Mucosa of rectum (tissue), 2 donors: ENCODE measurements around the gene MACROD2.

Source experiments
- H3K27ac ChIP-seq, 2 donors: one replicate each; pipeline ENCODE4 v1.7.0; 2013; ENCODE audit warnings: inconsistent platforms in 2 of 2, low read depth in 2 of 2, low read length in 2 of 2
- H3K27me3 ChIP-seq, 2 donors: one replicate each; pipeline ENCODE4 v1.7.0; 2013; ENCODE audit warnings: low read length in 2 of 2; ENCODE audit not compliant: control insufficient read depth in 2 of 2, insufficient read depth in 2 of 2
- H3K36me3 ChIP-seq, 2 donors: one replicate each; pipeline ENCODE4 v1.7.0; 2013; ENCODE audit warnings: low read length in 2 of 2; ENCODE audit not compliant: control insufficient read depth in 2 of 2, insufficient read depth in 2 of 2
- H3K4me1 ChIP-seq, 2 donors: one replicate each; pipeline ENCODE4 v1.7.0; 2013; ENCODE audit warnings: low read length in 2 of 2, mild to moderate bottlenecking in 1 of 2; ENCODE audit not compliant: control insufficient read depth in 2 of 2, insufficient read depth in 2 of 2
- H3K4me3 ChIP-seq, 2 donors: one replicate each; pipeline ENCODE4 v1.7.0; 2013; ENCODE audit warnings: low read length in 2 of 2
- H3K9ac ChIP-seq, 2 donors: one replicate each; pipeline ENCODE4 v1.7.0; 2013; ENCODE audit warnings: low read length in 2 of 2, low read depth in 1 of 2, mild to moderate bottlenecking in 1 of 2
- H3K9me3 ChIP-seq, 2 donors: one replicate each; pipeline ENCODE4 v1.7.0; 2013; ENCODE audit warnings: low read length in 2 of 2; ENCODE audit not compliant: control insufficient read depth in 2 of 2
- donor health status: healthy.
- donor health status: Normal muscosa, but diverticular disease.

MACROD2 gene

DNA sequence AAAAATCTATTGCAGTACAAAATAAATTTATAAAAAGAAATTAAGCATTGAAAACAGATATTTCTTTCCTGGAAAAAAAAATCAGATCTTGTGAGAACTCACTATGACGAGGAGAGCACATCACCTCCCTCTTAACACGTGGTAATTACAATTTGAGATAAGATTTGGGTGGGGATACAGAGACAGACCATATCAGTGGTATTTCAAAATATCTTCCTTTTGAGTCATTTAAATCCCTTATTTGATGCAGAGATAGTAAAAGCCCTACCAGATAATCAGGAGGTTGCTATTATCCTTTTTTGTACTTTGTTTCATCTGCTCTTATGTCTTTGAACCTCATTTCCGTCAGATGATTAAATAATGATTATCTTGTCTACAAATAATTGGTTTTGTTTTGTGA, 1777.5 kb downstream of the MACROD2 start:
- no peak overlapping the region for H3K27ac ChIP-seq
- no peak overlapping the region for H3K4me3 ChIP-seq
- no peaks in the 10 kb centered on the region for H3K36me3 ChIP-seq

GRCh38 chr20:15774926-15775325, 1779.6 kb downstream of the MACROD2 start:
- H3K4me3 ChIP-seq, result no peak overlapping the region
- no peak overlapping the region for H3K27ac ChIP-seq
- no peak overlapping the region for H3K9ac ChIP-seq
- H3K27me3 ChIP-seq, result no peaks in the 10 kb centered on the region
- H3K4me1 ChIP-seq, result no peaks in the 10 kb centered on the region
- H3K9me3 ChIP-seq, result no peaks in the 10 kb centered on the region
- no peaks in the 10 kb centered on the region for H3K36me3 ChIP-seq

More for the DNA sequence above, 1777.5 kb downstream of the MACROD2 start:
- Histone ChIP-seq H3K4me1 (no peaks in the 10 kb centered on the region), H3K27me3 (no peaks in the 10 kb centered on the region), H3K9me3 (no peaks in the 10 kb centered on the region), H3K9ac (no peak overlapping the region)

- Histone ChIP-seq H3K9me3 (no peaks in the 10 kb centered on the region), H3K9ac (no peak overlapping the region), H3K27me3 (no peaks in the 10 kb centered on the region), H3K4me3 (no peak overlapping the region), H3K27ac (no peak overlapping the region), H3K4me1 (no peaks in the 10 kb centered on the region), H3K36me3 (no peaks in the 10 kb centered on the region)
These were observed 1781.6 kb downstream of the MACROD2 start for GRCh38 chr20:15776770-15777466.

DNA sequence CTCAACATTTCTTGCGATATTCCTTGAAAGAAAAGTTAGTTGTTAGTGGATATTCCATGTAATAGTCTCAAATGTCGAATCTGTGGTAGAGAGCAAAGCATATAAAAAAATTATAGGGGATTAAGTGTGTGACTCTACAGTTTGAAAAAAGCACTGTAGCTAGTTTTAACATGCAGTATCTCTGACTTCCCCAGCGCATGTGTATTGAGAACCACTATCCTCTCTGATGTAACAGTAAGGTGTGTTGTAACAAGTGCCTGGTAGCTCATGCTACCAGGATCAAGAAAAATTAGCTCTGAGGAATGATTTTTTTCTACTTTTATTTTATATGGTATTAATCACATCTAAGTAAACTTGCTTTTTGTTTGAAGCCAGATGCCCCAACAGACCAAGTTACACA, 1788.7 kb downstream of the MACROD2 start:
- Histone ChIP-seq H3K4me3 (no peak overlapping the region), H3K4me1 (no peaks in the 10 kb centered on the region), H3K9me3 (no peaks in the 10 kb centered on the region), H3K27me3 (no peaks in the 10 kb centered on the region), H3K36me3 (no peaks in the 10 kb centered on the region), H3K9ac (no peak overlapping the region), H3K27ac (no peak overlapping the region)

GRCh38 chr20:15789079-15789478, 1793.8 kb downstream of the MACROD2 start:
- H3K27ac ChIP-seq, result no peak overlapping the region
- no peaks in the 10 kb centered on the region for H3K27me3 ChIP-seq
- H3K9ac ChIP-seq, result no peak overlapping the region
- no peaks in the 10 kb centered on the region for H3K4me1 ChIP-seq
- no peaks in the 10 kb centered on the region for H3K9me3 ChIP-seq
- H3K4me3 ChIP-seq, result no peak overlapping the region
- H3K36me3 ChIP-seq, result no peaks in the 10 kb centered on the region

GRCh38 chr20:15792855-15793254, 1797.5 kb downstream of the MACROD2 start:
- no peak overlapping the region for H3K27ac ChIP-seq
- H3K36me3 ChIP-seq, result no peaks in the 10 kb centered on the region
- no peaks in the 10 kb centered on the region for H3K9me3 ChIP-seq
- H3K9ac ChIP-seq, result no peak overlapping the region
- H3K27me3 ChIP-seq, result no peaks in the 10 kb centered on the region
- no peaks in the 10 kb centered on the region for H3K4me1 ChIP-seq
- H3K4me3 ChIP-seq, result no peak overlapping the region

- Histone ChIP-seq H3K4me3 (no peak overlapping the region), H3K4me1 (no peaks in the 10 kb centered on the region), H3K27ac (no peak overlapping the region), H3K9me3 (no peaks in the 10 kb centered on the region), H3K27me3 (no peaks in the 10 kb centered on the region), H3K36me3 (no peaks in the 10 kb centered on the region), H3K9ac (no peak overlapping the region)
These were observed 1799.1 kb downstream of the MACROD2 start for GRCh38 chr20:15794409-15794808.

DNA sequence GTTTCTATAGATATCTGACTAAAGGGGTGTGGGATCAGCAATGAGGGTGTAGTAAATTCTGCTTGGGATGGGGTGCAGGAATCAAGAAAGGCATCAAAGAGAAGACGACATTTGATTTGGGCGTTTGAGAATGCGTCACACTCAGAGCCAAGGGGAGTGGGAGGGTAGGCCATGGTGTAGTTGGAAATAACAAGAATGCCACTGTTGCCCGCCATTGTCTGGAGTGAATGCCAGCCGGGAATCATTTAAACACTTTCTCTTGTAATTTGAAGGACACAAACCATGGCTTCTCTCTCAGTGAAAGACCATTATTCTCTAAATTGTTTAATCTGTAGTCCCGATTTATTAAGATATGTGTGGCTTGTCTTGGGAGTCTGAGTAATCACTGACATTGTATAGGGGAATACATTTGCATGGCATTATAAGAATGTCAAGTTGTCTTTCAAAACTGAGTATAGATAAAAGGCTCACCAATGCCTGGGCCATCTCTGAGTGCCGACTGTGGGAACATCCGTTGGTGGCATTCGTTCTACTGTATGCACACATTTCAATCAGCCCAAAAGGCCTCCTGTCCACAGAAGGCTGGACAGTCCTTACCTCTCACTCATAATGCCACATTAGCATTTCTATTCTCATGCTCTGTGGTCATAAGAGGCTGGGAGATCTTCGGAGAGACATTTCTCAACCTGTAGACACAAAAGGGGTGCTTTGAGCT, 1800.1 kb downstream of the MACROD2 start:
- Histone ChIP-seq H3K4me3 (no peak overlapping the region), H3K36me3 (no peaks in the 10 kb centered on the region), H3K27ac (no peak overlapping the region), H3K27me3 (no peaks in the 10 kb centered on the region), H3K9ac (no peak overlapping the region), H3K9me3 (no peaks in the 10 kb centered on the region), H3K4me1 (no peaks in the 10 kb centered on the region)

- no peaks in the 10 kb centered on the region for H3K27me3 ChIP-seq
- no peak overlapping the region for H3K4me3 ChIP-seq
- no peaks in the 10 kb centered on the region for H3K4me1 ChIP-seq
- H3K36me3 ChIP-seq, result no peaks in the 10 kb centered on the region
- H3K9ac ChIP-seq, result no peak overlapping the region
- no peaks in the 10 kb centered on the region for H3K9me3 ChIP-seq
- no peak overlapping the region for H3K27ac ChIP-seq
These were observed 1804.6 kb downstream of the MACROD2 start for GRCh38 chr20:15799871-15800270.

- no peaks in the 10 kb centered on the region for H3K4me1 ChIP-seq
- H3K27me3 ChIP-seq, result no peaks in the 10 kb centered on the region
- H3K9ac ChIP-seq, result no peak overlapping the region
- no peaks in the 10 kb centered on the region for H3K9me3 ChIP-seq
- no peak overlapping the region for H3K27ac ChIP-seq
- H3K4me3 ChIP-seq, result no peak overlapping the region
- no peaks in the 10 kb centered on the region for H3K36me3 ChIP-seq
These were observed 1806.7 kb downstream of the MACROD2 start for GRCh38 chr20:15802020-15802419.
